AG10803 (cell line): Measurements from ENCODE around the gene NTN1.

Experiments
- DNase-seq: peaks from one replicate; pipeline ENCODE4 v3.0.0; 2010; ENCODE audit warnings: low read depth
- H3K4me3 ChIP-seq: 2 replicates; pipeline ENCODE4 v1.5.1; 2011; ENCODE audit warnings: mild to moderate bottlenecking, low read length, control low read depth
- TF ChIP-seq, protein P1 (sequence below): conservative IDR thresholded peaks from 2 replicates; pipeline ENCODE4 v1.5.1; 2011; ENCODE audit warnings: mild to moderate bottlenecking, low read length, control low read depth, inconsistent platforms

Gene NTN1

DNA sequence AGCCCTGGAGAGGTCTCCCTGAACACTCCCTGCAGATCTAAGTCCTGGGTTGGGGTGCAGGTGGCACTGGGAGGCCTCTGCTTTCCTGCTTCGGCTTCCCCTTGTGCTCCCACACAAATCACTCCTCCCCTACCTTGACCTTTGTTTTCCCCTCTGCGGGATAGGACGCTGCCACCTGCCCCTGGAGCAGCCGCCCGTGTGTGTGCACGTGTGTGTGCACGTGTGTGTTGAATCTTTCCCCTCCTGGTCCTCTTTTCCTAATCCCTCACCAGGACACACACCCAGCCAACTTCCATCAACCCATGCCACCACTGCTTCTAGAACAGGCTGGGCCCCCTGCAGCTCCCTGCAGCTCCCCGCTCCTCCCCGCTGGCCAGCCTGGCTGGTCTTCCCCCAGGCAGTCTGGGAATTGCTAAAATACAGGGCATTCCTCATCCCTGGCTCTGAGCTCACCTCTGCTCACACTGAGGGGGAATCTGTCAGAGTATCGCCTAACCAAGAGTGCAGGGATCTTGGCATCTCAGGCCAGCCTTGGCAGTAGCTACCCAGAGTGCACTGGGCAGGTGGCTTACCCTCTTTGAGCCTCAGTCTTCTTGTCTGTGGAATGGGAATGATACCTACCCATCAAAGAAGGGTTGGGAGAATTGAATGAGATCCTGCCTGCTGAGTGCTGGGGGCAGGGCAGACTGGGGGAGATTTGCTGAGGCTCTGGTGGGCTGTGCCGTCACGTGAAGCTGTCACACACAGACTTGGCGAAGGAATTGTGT, 198.5 kb downstream of the NTN1 start:
- H3K4me3 ChIP-seq: no peak overlapping the region
- DNase-seq: no peak
- TF ChIP-seq, protein P1, sequence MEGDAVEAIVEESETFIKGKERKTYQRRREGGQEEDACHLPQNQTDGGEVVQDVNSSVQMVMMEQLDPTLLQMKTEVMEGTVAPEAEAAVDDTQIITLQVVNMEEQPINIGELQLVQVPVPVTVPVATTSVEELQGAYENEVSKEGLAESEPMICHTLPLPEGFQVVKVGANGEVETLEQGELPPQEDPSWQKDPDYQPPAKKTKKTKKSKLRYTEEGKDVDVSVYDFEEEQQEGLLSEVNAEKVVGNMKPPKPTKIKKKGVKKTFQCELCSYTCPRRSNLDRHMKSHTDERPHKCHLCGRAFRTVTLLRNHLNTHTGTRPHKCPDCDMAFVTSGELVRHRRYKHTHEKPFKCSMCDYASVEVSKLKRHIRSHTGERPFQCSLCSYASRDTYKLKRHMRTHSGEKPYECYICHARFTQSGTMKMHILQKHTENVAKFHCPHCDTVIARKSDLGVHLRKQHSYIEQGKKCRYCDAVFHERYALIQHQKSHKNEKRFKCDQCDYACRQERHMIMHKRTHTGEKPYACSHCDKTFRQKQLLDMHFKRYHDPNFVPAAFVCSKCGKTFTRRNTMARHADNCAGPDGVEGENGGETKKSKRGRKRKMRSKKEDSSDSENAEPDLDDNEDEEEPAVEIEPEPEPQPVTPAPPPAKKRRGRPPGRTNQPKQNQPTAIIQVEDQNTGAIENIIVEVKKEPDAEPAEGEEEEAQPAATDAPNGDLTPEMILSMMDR: no peak

GRCh38 chr17:9220398-9221146, 199.3 kb downstream of the NTN1 start:
- TF ChIP-seq, protein P1: no peak
- no peak overlapping the region for H3K4me3 ChIP-seq
- DNase-seq: no peak

DNA sequence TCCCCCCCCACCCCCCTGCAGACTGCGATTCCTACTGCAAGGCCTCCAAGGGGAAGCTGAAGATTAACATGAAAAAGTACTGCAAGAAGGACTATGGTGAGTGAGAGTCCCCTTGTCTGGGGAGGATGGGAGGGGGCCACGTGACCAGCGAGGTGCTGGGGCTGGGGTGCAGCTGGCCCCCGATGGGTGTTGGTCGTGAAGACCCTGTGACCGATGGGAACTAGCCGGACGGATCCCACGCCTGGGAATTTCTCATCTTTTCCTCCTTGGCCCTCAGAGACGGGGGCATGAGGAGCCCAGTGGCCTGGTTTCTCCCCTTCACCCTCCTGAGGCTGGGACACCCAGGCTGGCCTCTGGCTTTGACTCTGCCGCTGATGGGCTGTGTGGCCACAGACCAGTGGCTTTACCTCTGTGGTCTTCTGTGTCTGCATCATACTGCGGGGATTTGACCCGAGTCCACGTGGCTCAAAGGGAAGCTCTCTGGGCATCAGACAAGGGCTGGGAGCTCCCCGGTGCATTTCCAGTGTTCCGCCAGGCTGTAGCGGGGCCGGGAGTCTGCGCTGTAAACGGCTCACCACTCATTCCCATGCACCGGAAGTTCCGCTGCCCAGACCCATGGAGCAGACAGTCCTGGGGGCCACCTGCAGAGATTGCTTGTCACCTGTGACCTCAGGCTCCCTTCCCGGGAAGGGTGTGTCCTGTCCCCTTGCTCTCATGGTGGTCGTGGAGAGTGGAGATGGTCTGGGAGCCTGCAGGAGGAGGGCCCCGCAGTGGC, 200.0 kb downstream of the NTN1 start:
- TF ChIP-seq, protein P1: no peak
- no peak overlapping the region for H3K4me3 ChIP-seq
- DNase-seq: no peak

GRCh38 chr17:9221922-9222180, 200.5 kb downstream of the NTN1 start:
- no peak for DNase-seq
- no peak overlapping the region for H3K4me3 ChIP-seq
- TF ChIP-seq, protein P1: no peak

DNA sequence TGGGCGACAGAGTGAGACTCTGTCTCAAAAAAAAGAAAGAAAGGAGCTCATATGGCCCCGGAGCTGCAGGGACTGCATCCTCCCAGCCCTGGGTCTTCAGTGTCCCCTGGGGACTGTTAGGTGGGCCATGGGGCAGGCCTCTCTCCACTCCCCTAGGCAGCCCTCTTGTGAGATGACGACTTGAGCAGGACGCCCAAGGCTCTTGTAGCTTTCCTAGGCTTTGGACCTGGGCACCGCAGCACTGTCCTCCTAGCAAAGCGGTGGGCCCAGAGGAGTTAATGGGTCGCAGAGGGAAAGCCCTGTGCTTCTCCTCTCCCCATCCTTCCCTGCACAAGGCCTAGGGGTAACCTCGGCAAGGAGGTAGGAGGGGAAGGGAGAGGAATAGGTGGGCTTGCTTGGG, 202.2 kb downstream of the NTN1 start:
- TF ChIP-seq, protein P1: no peak

DNA sequence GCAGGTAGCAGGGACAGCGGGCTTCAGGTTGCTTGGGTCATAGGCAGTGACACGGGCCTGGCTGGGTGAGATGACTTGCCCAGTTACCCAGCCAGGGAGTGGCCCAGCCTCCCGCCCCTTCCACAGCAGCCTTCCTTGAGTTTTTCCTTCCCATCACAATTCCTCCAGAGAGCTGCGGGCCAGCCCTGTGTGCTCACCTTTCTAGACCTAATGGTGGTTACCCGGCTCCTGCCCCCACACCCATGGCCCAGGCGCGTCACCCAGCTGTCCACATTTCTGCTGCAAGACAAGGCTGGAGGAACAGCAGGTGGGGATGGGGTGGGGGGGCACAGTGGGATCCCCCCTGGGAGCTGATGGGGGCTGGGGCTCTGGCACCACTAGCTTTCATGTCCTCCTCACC, 203.2 kb downstream of the NTN1 start:
- TF ChIP-seq, protein P1: no peak
- no peak for DNase-seq
- H3K4me3 ChIP-seq: no peak overlapping the region

More for the DNA sequence above, 202.2 kb downstream of the NTN1 start:
- DNase-seq: no peak
- H3K4me3 ChIP-seq: no peak overlapping the region
